Liver (tissue), 9 donors: ENCODE measurements around the gene GPHA2. TPM values are rescaled to one million over a fixed set of nuclear protein-coding genes. Genes with fewer than 3 reads are reported as not detected.

Experiments used
- DNase-seq: peaks from one replicate; pipeline ENCODE4 v3.0.0-alpha.2; 2017; ENCODE audit warnings: low spot score
- H3K27ac ChIP-seq, 2 donors: one replicate each; pipeline ENCODE4 v1.7.0; 2013; ENCODE audit warnings: inconsistent platforms in 2 of 2, low read length in 2 of 2, control low read depth in 1 of 2, low read depth in 1 of 2, mild to moderate bottlenecking in 1 of 2
- H3K27me3 ChIP-seq, 4 donors: one replicate each; pipeline versions ENCODE4 v1.6.1 to v1.7.0; 2013; ENCODE audit warnings: low read length in 3 of 4, inconsistent platforms in 1 of 4, mild to moderate bottlenecking in 1 of 4, moderate library complexity in 1 of 4; ENCODE audit not compliant: control insufficient read depth in 4 of 4, insufficient read depth in 4 of 4
- H3K36me3 ChIP-seq, 4 donors: one replicate each; pipeline versions ENCODE4 v1.6.1 to v1.7.0; 2013; ENCODE audit warnings: low read length in 3 of 4, mild to moderate bottlenecking in 3 of 4, low read depth in 1 of 4, moderate library complexity in 1 of 4; ENCODE audit not compliant: control insufficient read depth in 4 of 4, insufficient read depth in 3 of 4
- H3K4me1 ChIP-seq, 4 donors: one replicate each; pipeline versions ENCODE4 v1.6.1 to v1.7.0; 2013; ENCODE audit warnings: low read length in 3 of 4, mild to moderate bottlenecking in 3 of 4, moderate library complexity in 1 of 4; ENCODE audit not compliant: control insufficient read depth in 4 of 4, insufficient read depth in 4 of 4
- H3K4me3 ChIP-seq, 3 donors: one replicate each; pipeline versions ENCODE4 v1.6.1 to v1.7.0; 2013; ENCODE audit warnings: low read length in 3 of 3, control low read depth in 1 of 3, low read depth in 1 of 3, mild to moderate bottlenecking in 1 of 3
- H3K9ac ChIP-seq, 2 donors: one replicate each; pipeline ENCODE4 v1.7.0; 2013; ENCODE audit warnings: low read length in 2 of 2, mild to moderate bottlenecking in 2 of 2, moderate library complexity in 2 of 2, control low read depth in 1 of 2, low read depth in 1 of 2
- H3K9me3 ChIP-seq, 4 donors: one replicate each; pipeline versions ENCODE4 v1.6.1 to v1.7.0; 2013; ENCODE audit warnings: low read length in 3 of 4; ENCODE audit not compliant: control insufficient read depth in 4 of 4
- HNF4A ChIP-seq, 2 donors: conservative IDR thresholded peaks; 2 replicates each; pipeline ENCODE4 v1.6.1; 2016; ENCODE audit warnings: antibody characterized with exemption in 2 of 2, mild to moderate bottlenecking in 2 of 2
- HNF4G ChIP-seq: IDR thresholded peaks from 2 replicates; pipeline ENCODE4 v1.6.1; 2016; ENCODE audit warnings: antibody characterized with exemption
- JUND ChIP-seq, 2 donors: IDR thresholded peaks; 2 replicates each; pipeline ENCODE4 v1.6.1; 2016; ENCODE audit warnings: antibody characterized with exemption in 2 of 2
- RAD21 ChIP-seq, 2 donors: IDR thresholded peaks; 2 replicates each; pipeline ENCODE4 v1.6.1; 2016; ENCODE audit warnings: antibody characterized with exemption in 2 of 2, mild to moderate bottlenecking in 2 of 2
- RXRA ChIP-seq, 2 donors: IDR thresholded peaks; 2 replicates each; pipeline ENCODE4 v1.6.1; 2017 to 2018; ENCODE audit warnings: antibody characterized with exemption in 2 of 2, mild to moderate bottlenecking in 1 of 2
- SP1 ChIP-seq: IDR thresholded peaks from 2 replicates; pipeline ENCODE4 v1.6.1; 2018; ENCODE audit warnings: antibody characterized with exemption, mild to moderate bottlenecking
- TAF1 ChIP-seq: conservative IDR thresholded peaks from 2 replicates; pipeline ENCODE4 v1.6.1; 2016; ENCODE audit warnings: antibody characterized with exemption, mild to moderate bottlenecking
- WGBS: extraction: QIAGEN DNeasy Blood & Tissue Kit; methylation state at CpG from one replicate; pipeline ENCODE4 v1.1.7; 2013; 5-methylcytosine and 5-hydroxymethylcytosine counted together
- polyA plus RNA-seq, 2 donors: library from polyadenylated mRNA; stranded (reverse) in 1 of 2; unstranded in 1 of 2; fragments of 200-250 nt in 1 of 2; fragments of >200 nt in 1 of 2; fragmentation: Nextera tagmentation in 1 of 2; extraction: Ambion mirVana in 1 of 2; gene quantifications; one replicate each; pipeline versions ENCODE4 v1.2.1 to v1.2.3, GENCODE V29; 2013 to 2015
- total RNA-seq, 2 donors: library from RNA; depleted of rRNA; stranded (reverse); fragments of >200 nt; gene quantifications; one replicate each; pipeline ENCODE4 v1.2.3, GENCODE V29; 2014
- TF ChIP-seq, protein P1 (sequence below): IDR thresholded peaks from 2 replicates; pipeline ENCODE4 v1.6.1; 2016; ENCODE audit warnings: antibody characterized with exemption, mild to moderate bottlenecking
- TF ChIP-seq, protein P2 (sequence below): IDR thresholded peaks from 2 replicates; pipeline ENCODE4 v1.6.1; 2016; ENCODE audit warnings: antibody characterized with exemption
- donor health status: healthy.
- donor health status: healthy.
- donor health status: healthy.
- donor health status: healthy.
- donor health status: healthy.

GPHA2 gene
- total and polyA plus RNA-seq, 4 donors, result not detected

DNA sequence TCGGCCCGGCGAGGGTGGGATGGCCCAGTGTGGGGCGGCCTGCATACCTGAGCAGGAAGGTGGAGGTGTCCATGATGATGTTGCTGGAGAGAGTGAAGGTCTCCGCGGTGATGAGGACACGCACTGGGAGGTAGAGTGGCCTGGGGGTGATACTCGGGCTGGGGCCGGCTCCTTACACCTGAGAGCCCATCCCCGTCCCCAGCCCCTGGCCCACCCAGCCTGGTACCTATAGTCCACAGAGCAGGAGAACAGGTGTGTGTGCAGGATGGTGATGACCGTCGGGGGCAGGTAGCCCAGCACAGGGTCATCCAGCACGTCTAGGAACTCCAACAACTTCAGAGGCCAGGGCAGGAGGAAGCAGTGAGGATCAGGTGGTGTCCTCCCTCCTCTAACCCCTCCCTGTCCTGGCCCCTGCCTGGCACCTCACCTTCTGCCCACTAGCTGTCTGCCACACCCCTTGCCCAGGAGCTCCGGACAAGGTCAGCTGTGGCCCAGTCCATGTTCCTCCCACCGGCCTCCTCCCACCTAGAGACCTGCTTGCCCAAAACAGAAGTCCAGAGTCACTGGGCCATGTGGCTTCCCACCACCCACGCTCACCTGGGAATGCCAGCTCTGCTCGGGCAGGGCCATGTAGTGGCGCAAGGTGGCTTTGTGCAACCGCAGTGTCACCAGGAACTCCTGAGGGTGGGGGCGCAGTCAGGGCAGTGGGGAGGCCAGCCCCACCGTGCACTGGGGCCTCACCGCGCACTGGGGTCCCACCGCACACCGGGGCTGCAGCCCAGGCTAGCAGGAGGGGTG lies 30.0 kb downstream of the GPHA2 start:
- DNase-seq, result no peak
- TF ChIP-seq TAF1 (no peak), HNF4G (no peak), JUND (IDR thresholded peaks at IDR 0.05) (no peak), HNF4A (conservative IDR thresholded peaks at IDR 0.05) (no peak), SP1 (no peak), RXRA (IDR thresholded peaks at IDR 0.05) (no peak), RAD21 (IDR thresholded peaks at IDR 0.05) (no peak)
- TF ChIP-seq, protein P1, sequence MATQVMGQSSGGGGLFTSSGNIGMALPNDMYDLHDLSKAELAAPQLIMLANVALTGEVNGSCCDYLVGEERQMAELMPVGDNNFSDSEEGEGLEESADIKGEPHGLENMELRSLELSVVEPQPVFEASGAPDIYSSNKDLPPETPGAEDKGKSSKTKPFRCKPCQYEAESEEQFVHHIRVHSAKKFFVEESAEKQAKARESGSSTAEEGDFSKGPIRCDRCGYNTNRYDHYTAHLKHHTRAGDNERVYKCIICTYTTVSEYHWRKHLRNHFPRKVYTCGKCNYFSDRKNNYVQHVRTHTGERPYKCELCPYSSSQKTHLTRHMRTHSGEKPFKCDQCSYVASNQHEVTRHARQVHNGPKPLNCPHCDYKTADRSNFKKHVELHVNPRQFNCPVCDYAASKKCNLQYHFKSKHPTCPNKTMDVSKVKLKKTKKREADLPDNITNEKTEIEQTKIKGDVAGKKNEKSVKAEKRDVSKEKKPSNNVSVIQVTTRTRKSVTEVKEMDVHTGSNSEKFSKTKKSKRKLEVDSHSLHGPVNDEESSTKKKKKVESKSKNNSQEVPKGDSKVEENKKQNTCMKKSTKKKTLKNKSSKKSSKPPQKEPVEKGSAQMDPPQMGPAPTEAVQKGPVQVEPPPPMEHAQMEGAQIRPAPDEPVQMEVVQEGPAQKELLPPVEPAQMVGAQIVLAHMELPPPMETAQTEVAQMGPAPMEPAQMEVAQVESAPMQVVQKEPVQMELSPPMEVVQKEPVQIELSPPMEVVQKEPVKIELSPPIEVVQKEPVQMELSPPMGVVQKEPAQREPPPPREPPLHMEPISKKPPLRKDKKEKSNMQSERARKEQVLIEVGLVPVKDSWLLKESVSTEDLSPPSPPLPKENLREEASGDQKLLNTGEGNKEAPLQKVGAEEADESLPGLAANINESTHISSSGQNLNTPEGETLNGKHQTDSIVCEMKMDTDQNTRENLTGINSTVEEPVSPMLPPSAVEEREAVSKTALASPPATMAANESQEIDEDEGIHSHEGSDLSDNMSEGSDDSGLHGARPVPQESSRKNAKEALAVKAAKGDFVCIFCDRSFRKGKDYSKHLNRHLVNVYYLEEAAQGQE, result no peak
- TF ChIP-seq, protein P2, sequence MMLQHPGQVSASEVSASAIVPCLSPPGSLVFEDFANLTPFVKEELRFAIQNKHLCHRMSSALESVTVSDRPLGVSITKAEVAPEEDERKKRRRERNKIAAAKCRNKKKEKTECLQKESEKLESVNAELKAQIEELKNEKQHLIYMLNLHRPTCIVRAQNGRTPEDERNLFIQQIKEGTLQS, result no peak
- Histone ChIP-seq H3K9me3 (no peaks in the 10 kb centered on the region), H3K27me3 (no peaks in the 10 kb centered on the region), H3K9ac (no peak overlapping the region), H3K4me3 (no peak overlapping the region), H3K36me3 (peaks cover 49 to 83% (median 60%) of the 10 kb centered on the region in 4 donors), H3K4me1 (no peaks in the 10 kb centered on the region), H3K27ac (no peak overlapping the region)
- whole genome bisulfite sequencing, result 92% methylated on average over 25 of the region's 25 CpGs

DNA sequence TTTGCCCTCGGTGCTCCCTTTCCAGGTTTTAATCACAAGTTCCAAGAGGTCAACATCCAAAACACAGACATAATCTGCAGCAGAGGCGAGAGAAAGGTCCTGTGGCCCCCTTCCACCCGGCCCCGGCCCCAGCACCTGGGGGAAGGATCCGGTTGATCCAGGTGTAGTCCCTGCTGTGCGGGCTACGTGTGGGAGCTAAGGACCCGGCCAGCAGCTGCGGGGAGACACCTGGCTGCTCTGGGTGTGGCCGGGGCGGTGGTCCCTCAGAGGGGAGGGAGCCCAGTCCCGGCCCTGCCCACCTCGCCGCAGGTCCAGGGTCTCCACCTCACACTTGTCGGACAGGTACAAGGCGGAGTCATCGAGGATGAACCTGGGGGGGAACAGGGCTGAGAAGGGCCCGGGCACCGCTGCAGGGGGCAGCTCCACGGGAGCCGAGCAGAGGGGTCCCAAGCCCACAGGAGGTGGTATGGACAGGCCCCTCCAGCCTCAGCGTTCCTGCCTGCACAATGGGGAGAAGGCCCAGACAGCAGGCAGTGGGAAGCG lies 32.3 kb downstream of the GPHA2 start:
- H3K9me3 ChIP-seq, result no peaks in the 10 kb centered on the region
- H3K4me3 ChIP-seq, result no peak overlapping the region
- WGBS, result 95% methylated on average over 23 of the region's 23 CpGs
- H3K4me1 ChIP-seq, result no peaks in the 10 kb centered on the region
- TF ChIP-seq, protein P1, result no peak
- no peak for TF ChIP-seq TAF1
- peaks cover 36 to 81% (median 61%) of the 10 kb centered on the region in 4 donors for H3K36me3 ChIP-seq
- H3K9ac ChIP-seq, result no peak overlapping the region
- no peak for DNase-seq
- H3K27ac ChIP-seq, result no peak overlapping the region
- H3K27me3 ChIP-seq, result no peaks in the 10 kb centered on the region
